MM.1S (cell line): ENCODE results near the gene ZNF608.

ENCODE experiments used
- CTCF ChIP-seq: fragments of 300-600 bp; sonication (generic); IDR thresholded peaks from 2 replicates; pipeline ENCODE4 v1.5.1; 2016; ENCODE audit warnings: antibody characterized with exemption, low read length, mixed read lengths
- EZH2 ChIP-seq: fragments of 300-600 bp; sonication (generic); optimal IDR thresholded peaks from 2 replicates; pipeline ENCODE3; 2017; ENCODE audit warnings: low read depth, mild to moderate bottlenecking, antibody characterized with exemption, low read length, mixed read lengths

- TF ChIP-seq EZH2 (no peak), CTCF (no peak)
Measured at GRCh38 chr5:124701873-124702425, 44.5 kb downstream of the ZNF608 start.
